Lower leg skin (tissue), 4 donors: Measurements from ENCODE around the gene PHGDH. TPM values are rescaled to one million over a fixed set of nuclear protein-coding genes. Genes with fewer than 3 reads are reported as not detected.
A peak's percentile ranks its signal among the peaks of the same experiment; 100 is the strongest.
"Not testable (repeated sequence)": the region's sequence is repeated elsewhere in the genome, so short reads cannot be mapped to it uniquely, and the experiment has no call there.

Source experiments
- DNase-seq, 2 donors: peaks; one replicate each; pipeline ENCODE4 v3.0.0-alpha.2; 2019; ENCODE audit warnings: low spot score in 2 of 2
- H3K4me3 ChIP-seq: fragments of 200-600 bp; sonication (generic); 2 replicates; pipeline ENCODE4 v1.5.1; 2017; ENCODE audit warnings: mild to moderate bottlenecking, low read depth; ENCODE audit not compliant: poor library complexity, severe bottlenecking
- POLR2A ChIP-seq, 2 donors: fragments of 450-650 bp; IDR thresholded peaks; one replicate each; pipeline ENCODE4 v1.6.1; 2016 to 2017; ENCODE audit warnings: antibody characterized with exemption in 2 of 2, mild to moderate bottlenecking in 1 of 2, moderate library complexity in 1 of 2
- WGBS, 2 donors: methylation state at CpG; one replicate each; pipeline ENCODE4 v1.1.5; 2018; 5-methylcytosine and 5-hydroxymethylcytosine counted together
- intact Hi-C: fragments of 100-400 bp; cut with DNase I; formaldehyde crosslinking; loops from one replicate; pipeline ENCODE4 v1.15.0; 2023; ENCODE audit warnings: low total_unique reads
- total RNA-seq, 4 donors: library from RNA; depleted of rRNA; stranded (reverse); fragments of >200 nt; gene quantifications; one replicate each; pipeline ENCODE4 v1.1.0, GENCODE V29; 2016
- TF ChIP-seq, protein P1 (sequence below), 3 donors: fragments of 450-650 bp; IDR thresholded peaks; one replicate each; pipeline ENCODE4 v1.5.1; 2016; ENCODE audit warnings: antibody characterized with exemption in 3 of 3, mild to moderate bottlenecking in 3 of 3, moderate library complexity in 2 of 3

The PHGDH gene
- total RNA-seq, 4 donors from 2014 or later = 55.1 to 94.2 (median 73.5) TPM

DNA sequence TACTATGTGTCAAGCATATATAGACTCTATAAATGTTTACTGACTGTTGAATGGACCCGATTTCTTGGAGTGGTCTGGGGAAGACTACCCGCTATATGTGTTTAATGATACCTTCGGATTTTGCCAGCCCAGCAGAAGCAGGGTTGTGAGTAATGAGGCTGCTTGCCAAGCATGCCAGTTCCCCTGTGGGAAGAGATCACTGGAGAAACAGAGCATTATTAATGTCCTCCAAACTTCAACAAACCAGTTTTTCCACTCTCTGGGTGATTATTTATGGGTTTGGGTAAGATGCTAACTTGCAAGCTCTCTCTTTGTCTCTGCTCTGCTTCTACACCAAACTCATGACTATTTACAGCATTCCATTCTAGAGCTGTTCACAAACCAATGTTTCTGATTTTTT lies 25.1 kb upstream of the PHGDH start:
- no peak overlapping the region for H3K4me3 ChIP-seq
- WGBS, 2 donors = 37 to 58% methylated on average over 3 of the region's 3 CpGs
- peak in 1 of 2 donors; percentile 42 for DNase-seq
- intact Hi-C loops = no loop called here
- TF ChIP-seq, protein P1, sequence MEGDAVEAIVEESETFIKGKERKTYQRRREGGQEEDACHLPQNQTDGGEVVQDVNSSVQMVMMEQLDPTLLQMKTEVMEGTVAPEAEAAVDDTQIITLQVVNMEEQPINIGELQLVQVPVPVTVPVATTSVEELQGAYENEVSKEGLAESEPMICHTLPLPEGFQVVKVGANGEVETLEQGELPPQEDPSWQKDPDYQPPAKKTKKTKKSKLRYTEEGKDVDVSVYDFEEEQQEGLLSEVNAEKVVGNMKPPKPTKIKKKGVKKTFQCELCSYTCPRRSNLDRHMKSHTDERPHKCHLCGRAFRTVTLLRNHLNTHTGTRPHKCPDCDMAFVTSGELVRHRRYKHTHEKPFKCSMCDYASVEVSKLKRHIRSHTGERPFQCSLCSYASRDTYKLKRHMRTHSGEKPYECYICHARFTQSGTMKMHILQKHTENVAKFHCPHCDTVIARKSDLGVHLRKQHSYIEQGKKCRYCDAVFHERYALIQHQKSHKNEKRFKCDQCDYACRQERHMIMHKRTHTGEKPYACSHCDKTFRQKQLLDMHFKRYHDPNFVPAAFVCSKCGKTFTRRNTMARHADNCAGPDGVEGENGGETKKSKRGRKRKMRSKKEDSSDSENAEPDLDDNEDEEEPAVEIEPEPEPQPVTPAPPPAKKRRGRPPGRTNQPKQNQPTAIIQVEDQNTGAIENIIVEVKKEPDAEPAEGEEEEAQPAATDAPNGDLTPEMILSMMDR (IDR thresholded peaks at IDR 0.05) = no peak
- no peak for TF ChIP-seq POLR2A (IDR thresholded peaks at IDR 0.05)

DNA sequence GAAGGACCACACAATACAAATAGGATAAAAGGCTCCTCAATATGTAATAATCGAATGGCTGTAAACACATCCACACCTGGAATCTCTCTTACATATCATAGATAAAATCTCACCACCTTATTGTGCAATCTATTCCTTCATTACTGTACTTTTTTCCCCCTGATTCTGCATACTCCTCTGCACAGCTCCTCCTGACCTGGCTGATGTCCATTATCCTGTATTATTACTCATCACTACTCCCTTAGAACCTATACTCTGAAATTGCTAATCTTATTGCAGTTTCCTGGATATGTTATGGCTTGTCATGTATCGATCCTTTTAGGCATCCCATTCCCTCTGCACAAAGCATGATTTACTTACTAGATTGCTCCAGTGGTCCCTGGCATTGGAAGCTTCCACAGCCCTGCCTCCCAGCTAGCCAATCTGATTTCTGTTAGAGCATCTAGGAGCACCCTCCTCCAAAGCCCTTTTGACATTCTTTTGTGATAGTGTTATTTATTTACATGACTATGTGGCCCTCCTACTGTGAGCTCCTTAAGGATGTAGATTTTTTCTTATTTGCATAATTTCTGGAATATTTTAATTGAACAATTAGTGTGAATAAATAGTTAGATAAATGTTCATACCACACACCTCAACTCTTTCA lies 24.2 kb upstream of the PHGDH start:
- TF ChIP-seq, protein P1 (IDR thresholded peaks at IDR 0.05) = no peak
- no peak for TF ChIP-seq POLR2A (IDR thresholded peaks at IDR 0.05)
- H3K4me3 ChIP-seq = no peak overlapping the region
- no peak for DNase-seq
- intact Hi-C loops = no loop called here
- 35 to 49% methylated on average over 2 of the region's 2 CpGs for WGBS, 2 donors

DNA sequence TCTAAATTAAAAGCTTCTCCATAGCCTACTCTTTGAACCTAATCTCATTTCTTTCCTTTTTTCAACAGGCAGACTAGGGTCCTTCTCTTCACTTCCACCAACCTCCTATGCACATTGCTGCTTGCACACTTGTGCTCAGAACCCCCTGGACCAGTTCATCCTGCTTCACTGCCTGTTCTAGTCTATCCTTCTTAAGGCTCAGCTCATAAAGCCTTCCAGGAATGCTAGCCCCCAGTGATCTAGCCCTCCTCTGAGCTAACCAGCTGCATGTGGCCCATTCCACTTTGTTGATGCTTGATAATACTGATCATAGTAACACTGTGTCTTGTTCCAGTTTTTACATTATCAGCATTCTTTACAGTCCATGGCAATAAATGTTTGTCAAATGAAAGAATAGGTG lies 22.9 kb upstream of the PHGDH start:
- no peak overlapping the region for H3K4me3 ChIP-seq
- DNase-seq = no peak
- intact Hi-C loops = no loop called here
- TF ChIP-seq, protein P1 (IDR thresholded peaks at IDR 0.05) = no peak
- no peak for TF ChIP-seq POLR2A (IDR thresholded peaks at IDR 0.05)

DNA sequence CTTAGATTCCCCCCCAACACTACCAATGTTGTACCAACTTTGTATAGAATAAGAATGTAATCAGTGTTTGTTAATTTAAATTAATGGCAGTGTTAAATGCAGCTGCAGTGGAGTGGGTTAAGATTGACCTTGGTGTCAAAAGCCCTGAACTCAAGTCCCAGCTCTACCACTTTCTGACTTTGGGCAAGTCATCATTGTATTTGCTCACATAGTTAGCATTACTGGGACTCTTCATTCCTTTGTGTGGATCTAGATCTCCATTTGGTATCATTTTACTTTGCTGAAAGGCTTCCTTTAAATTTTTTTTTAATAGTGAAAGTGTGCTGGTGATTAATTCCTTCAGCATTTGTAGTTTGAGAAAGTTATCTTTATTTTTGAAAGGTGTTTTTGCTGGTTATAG lies 22.2 kb upstream of the PHGDH start:
- intact Hi-C loops = no loop called here
- TF ChIP-seq, protein P1 (IDR thresholded peaks at IDR 0.05) = no peak
- no peak for TF ChIP-seq POLR2A (IDR thresholded peaks at IDR 0.05)
- no peak overlapping the region for H3K4me3 ChIP-seq
- DNase-seq = no peak

DNA sequence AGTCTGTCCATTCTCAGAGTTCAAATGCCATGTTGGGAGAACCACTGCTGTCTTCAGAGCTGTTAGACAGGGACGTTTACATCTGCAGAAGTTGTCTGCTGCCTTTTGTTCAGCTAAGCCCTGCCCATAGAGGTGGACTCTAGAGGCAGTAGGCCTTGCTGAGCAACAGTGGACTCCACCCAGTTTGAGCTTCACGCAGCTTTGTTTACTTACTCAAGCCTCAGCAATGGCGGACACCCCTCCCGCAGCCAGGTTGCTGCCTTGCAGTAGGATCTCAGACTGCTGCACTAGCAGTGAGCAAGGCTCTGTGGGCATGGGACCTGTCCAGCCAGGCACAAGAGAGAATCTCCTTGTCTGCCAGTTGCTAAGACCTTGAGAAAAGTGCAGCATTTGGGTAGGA lies 14.9 kb upstream of the PHGDH start:
- WGBS, 2 donors = 73 to 75% methylated on average over 4 of the region's 4 CpGs
- intact Hi-C loops, DNase-seq, H3K4me3 ChIP-seq: not testable (repeated sequence)

DNA sequence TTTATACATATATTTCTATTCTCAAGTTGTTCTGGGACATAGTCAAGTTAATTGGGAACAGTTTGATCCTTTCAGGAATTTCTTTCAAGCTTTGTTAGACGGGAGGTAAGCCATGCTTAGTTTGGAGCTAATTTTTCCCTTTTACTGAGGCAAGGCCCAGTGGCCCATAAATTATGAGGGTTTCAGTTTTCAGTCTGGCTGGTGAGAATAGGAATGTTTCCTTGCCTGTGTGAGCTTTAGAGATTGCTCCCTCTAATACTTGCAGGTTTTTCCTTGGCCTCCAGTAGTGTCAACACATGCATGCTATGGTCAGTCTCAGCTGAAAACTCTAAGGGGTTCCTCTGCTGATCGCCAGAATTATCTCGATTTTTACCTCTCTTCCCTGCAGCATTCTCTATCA lies 14.1 kb upstream of the PHGDH start:
- WGBS, 2 donors = 69 to 75% methylated on average over 3 of the region's 3 CpGs
- no peak for TF ChIP-seq POLR2A (IDR thresholded peaks at IDR 0.05)

DNA sequence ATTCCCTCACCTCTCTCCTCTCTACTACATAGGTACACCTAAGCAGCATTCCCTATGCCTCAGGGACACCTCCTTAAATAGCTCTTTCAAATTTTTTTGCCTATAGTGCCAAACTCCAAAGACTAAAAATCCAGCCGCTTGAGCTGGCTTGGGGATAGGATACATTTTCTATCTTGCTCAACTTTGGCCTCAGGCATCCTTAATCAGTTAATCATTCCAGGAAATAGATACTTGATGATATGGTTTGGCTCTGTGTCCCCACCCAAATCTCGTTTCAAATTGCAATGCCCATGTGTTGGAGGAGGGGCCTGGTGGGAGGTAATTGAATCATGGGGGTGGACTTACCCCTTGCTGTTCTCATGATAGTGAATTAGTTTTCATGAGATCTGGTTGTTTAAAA lies 11.4 kb upstream of the PHGDH start:
- TF ChIP-seq, protein P1 (IDR thresholded peaks at IDR 0.05) = no peak
- TF ChIP-seq POLR2A (IDR thresholded peaks at IDR 0.05) = no peak
- DNase-seq = no peak
- intact Hi-C loops = no loop called here
- no peak overlapping the region for H3K4me3 ChIP-seq
- 40 to 44% methylated on average over 2 of the region's 2 CpGs for WGBS, 2 donors

More for the DNA sequence above, 14.1 kb upstream of the PHGDH start:
- intact Hi-C loops = no loop called here
- H3K4me3 ChIP-seq = no peak overlapping the region
- no peak for DNase-seq
